GM21717 (cell line): ENCODE measurements around the gene ADGRL2.

Experiments used
- ATAC-seq: cut with Tn5 transposase; IDR thresholded peaks from one replicate; pipeline ENCODE4 v1.9.1; 2021; ENCODE audit warnings: mild to moderate bottlenecking, moderate library complexity; ENCODE audit not compliant: unreplicated experiment

ADGRL2 gene

GRCh38 chr1:81805537-81806431 lies 5.0 kb downstream of the ADGRL2 start:
- no peak for ATAC-seq

GRCh38 chr1:81806432-81806770 lies 5.7 kb downstream of the ADGRL2 start:
- ATAC-seq: no peak

GRCh38 chr1:81808760-81809159 lies 8.0 kb downstream of the ADGRL2 start:
- ATAC-seq: no peak

GRCh38 chr1:81809808-81810207 lies 9.1 kb downstream of the ADGRL2 start:
- ATAC-seq: no peak

GRCh38 chr1:81811757-81812371 lies 11.1 kb downstream of the ADGRL2 start:
- ATAC-seq: no peak

GRCh38 chr1:81812712-81813111 lies 12.0 kb downstream of the ADGRL2 start:
- no peak for ATAC-seq

- no peak for ATAC-seq
These were observed 13.0 kb downstream of the ADGRL2 start for GRCh38 chr1:81813691-81814090.

- no peak for ATAC-seq
These were observed 18.9 kb downstream of the ADGRL2 start for GRCh38 chr1:81819613-81820012.

GRCh38 chr1:81820765-81821164 lies 20.0 kb downstream of the ADGRL2 start:
- no peak for ATAC-seq

GRCh38 chr1:81823082-81823481 lies 22.3 kb downstream of the ADGRL2 start:
- no peak for ATAC-seq

GRCh38 chr1:81824759-81825158 lies 24.0 kb downstream of the ADGRL2 start:
- no peak for ATAC-seq

GRCh38 chr1:81827942-81828341 lies 27.2 kb downstream of the ADGRL2 start:
- no peak for ATAC-seq

- no peak for ATAC-seq
These were observed 31.8 kb downstream of the ADGRL2 start for GRCh38 chr1:81832573-81832972.

- no peak for ATAC-seq
These were observed 33.0 kb downstream of the ADGRL2 start for GRCh38 chr1:81833722-81834121.

- ATAC-seq: no peak
These were observed 33.5 kb downstream of the ADGRL2 start for GRCh38 chr1:81834268-81834667.

GRCh38 chr1:81834921-81835698 lies 34.4 kb downstream of the ADGRL2 start:
- ATAC-seq: no peak

- ATAC-seq: no peak
These were observed 35.4 kb downstream of the ADGRL2 start for GRCh38 chr1:81836007-81836626.

GRCh38 chr1:81838600-81839218 lies 38.0 kb downstream of the ADGRL2 start:
- no peak for ATAC-seq

- ATAC-seq: no peak
These were observed 40.1 kb downstream of the ADGRL2 start for GRCh38 chr1:81840805-81841204.

- ATAC-seq: no peak
These were observed 41.1 kb downstream of the ADGRL2 start for GRCh38 chr1:81841795-81842194.

GRCh38 chr1:81844477-81844876 lies 43.7 kb downstream of the ADGRL2 start:
- ATAC-seq: no peak
